GM12872 (cell line): ENCODE results near the gene MYBPC2.

Experiments used
- TF ChIP-seq, protein P1 (sequence below): IDR thresholded peaks from 3 replicates; pipeline ENCODE4 v1.5.1; 2011; ENCODE audit warnings: low read depth, mild to moderate bottlenecking, low read length, moderate library complexity; ENCODE audit not compliant: insufficient read depth

The MYBPC2 gene

GRCh38 chr19:50506700-50507099, 74.0 kb downstream of the MYBPC2 start:
- TF ChIP-seq, protein P1, sequence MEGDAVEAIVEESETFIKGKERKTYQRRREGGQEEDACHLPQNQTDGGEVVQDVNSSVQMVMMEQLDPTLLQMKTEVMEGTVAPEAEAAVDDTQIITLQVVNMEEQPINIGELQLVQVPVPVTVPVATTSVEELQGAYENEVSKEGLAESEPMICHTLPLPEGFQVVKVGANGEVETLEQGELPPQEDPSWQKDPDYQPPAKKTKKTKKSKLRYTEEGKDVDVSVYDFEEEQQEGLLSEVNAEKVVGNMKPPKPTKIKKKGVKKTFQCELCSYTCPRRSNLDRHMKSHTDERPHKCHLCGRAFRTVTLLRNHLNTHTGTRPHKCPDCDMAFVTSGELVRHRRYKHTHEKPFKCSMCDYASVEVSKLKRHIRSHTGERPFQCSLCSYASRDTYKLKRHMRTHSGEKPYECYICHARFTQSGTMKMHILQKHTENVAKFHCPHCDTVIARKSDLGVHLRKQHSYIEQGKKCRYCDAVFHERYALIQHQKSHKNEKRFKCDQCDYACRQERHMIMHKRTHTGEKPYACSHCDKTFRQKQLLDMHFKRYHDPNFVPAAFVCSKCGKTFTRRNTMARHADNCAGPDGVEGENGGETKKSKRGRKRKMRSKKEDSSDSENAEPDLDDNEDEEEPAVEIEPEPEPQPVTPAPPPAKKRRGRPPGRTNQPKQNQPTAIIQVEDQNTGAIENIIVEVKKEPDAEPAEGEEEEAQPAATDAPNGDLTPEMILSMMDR = no peak

GRCh38 chr19:50507376-50507775, 74.7 kb downstream of the MYBPC2 start:
- TF ChIP-seq, protein P1 = no peak

GRCh38 chr19:50508843-50509190, 76.1 kb downstream of the MYBPC2 start:
- TF ChIP-seq, protein P1 = no peak

GRCh38 chr19:50509366-50509765, 76.7 kb downstream of the MYBPC2 start:
- TF ChIP-seq, protein P1 = no peak

- TF ChIP-seq, protein P1 = no peak
Observed at GRCh38 chr19:50510121-50510670, 77.5 kb downstream of the MYBPC2 start.

- TF ChIP-seq, protein P1 = no peak
Observed at GRCh38 chr19:50510700-50511068, 78.0 kb downstream of the MYBPC2 start.

- TF ChIP-seq, protein P1 = no peak
Observed at GRCh38 chr19:50511069-50511822, 78.6 kb downstream of the MYBPC2 start, which contains the start of gene JOSD2. JOSD2 (minus strand) TSS chr19:50511191; CDS start chr19:50510431, 760 bp downstream.
